ENCODE data around the gene TENM4.

DNA sequence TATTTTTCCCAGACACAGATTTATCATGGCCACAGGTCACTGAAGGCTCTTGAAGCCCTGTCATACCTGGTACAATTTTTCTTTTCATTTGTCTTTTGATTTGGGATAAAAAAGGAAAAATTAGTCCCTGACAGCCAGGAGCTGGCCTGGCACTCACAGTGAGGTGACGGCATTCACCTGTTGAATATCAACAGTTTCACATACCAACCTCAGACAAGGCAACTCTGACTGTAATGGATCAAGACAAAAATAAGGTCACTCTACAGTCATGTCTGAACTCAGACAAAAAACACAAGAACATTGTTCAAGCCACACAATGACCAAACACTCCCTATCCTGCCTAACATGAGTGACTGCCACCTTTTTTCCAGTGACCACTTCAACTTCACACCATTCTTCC is 392.9 kb downstream of the TENM4 start:
- TF ChIP-seq, protein P1, sequence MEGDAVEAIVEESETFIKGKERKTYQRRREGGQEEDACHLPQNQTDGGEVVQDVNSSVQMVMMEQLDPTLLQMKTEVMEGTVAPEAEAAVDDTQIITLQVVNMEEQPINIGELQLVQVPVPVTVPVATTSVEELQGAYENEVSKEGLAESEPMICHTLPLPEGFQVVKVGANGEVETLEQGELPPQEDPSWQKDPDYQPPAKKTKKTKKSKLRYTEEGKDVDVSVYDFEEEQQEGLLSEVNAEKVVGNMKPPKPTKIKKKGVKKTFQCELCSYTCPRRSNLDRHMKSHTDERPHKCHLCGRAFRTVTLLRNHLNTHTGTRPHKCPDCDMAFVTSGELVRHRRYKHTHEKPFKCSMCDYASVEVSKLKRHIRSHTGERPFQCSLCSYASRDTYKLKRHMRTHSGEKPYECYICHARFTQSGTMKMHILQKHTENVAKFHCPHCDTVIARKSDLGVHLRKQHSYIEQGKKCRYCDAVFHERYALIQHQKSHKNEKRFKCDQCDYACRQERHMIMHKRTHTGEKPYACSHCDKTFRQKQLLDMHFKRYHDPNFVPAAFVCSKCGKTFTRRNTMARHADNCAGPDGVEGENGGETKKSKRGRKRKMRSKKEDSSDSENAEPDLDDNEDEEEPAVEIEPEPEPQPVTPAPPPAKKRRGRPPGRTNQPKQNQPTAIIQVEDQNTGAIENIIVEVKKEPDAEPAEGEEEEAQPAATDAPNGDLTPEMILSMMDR (IDR thresholded peaks at IDR 0.05): no peak
- no peak for TF ChIP-seq POLR2A (IDR thresholded peaks at IDR 0.05)
